Testis (tissue), 2 donors: ENCODE data around the gene COQ3.

ENCODE experiments used
- CTCF ChIP-seq, 3 experiments: fragments of 450-650 bp in 2 of 3; fragments of 200-600 bp in 1 of 3; sonication (generic) in 1 of 3; IDR thresholded peaks; one replicate each; pipeline ENCODE4 v1.5.1; 2016 to 2019; ENCODE audit warnings: antibody characterized with exemption in 3 of 3, mild to moderate bottlenecking in 2 of 3, moderate library complexity in 1 of 3
- POLR2A ChIP-seq: fragments of 450-650 bp; IDR thresholded peaks from one replicate; pipeline ENCODE4 v1.6.1; 2017; ENCODE audit warnings: antibody characterized with exemption, mild to moderate bottlenecking, moderate library complexity

DNA sequence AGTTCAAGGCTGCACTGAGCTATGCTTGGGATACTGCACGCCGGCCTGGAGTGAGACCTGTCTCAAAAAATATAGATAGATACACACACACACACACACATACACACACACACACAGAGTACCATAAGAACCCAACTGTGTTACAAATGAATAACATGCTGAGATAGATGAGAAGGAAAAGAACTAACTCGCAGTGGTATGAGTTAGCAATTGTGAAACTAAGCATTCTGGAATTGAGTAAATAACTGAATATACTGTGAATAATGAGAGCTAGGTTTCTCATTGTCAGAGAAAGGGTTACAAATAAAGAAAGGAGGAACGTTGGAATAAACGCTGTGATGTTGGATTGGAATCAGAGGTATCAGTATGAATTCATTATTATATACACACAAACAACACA, 30.0 kb downstream of the COQ3 start:
- TF ChIP-seq POLR2A: no peak
- no peak for TF ChIP-seq CTCF (IDR thresholded peaks at IDR 0.05)
